ENCODE data around the gene DACH1. TPM values are rescaled to one million over a fixed set of nuclear protein-coding genes. Genes with fewer than 3 reads are reported as not detected.

The DACH1 gene
- total RNA-seq, 1 donor from 2014 or later, result 8.1 TPM

DNA sequence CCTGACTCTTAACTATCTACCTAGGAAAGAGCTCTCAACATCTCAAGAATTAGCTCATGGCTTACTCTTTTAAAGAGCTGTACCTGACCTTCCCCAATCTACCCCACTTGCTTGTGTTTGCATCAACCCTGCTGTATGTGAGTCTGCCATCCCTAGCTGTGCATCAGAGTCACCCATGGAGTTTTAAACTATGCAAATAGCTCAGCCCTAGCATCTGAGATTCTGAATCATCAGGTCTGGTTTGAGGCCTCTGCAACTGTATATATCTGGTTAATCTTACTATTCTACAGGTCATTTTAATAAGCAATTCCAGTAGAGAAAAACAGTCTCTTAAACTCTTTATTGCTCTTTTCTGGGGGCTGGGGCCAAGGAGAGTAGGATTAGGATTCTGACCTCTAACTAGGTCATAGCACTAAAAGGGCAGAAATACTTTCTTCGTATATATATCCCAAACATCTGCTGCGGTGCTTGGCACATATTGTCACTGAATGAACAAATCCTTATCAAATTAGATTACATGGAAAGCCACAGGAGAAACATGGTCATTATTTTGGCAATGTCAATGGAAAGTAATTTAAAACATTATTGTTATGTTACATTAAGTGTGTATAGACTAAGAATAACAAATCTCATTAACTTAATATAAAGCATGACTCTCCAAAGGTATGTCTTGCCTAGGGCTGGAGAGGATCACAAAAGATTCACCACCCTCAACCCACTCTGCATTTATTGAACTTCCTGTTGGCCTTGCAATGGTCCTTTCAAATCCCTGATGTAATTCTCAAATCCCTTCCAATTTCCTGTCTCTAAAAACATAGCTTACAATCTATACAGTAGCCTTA, 232.2 kb downstream of the DACH1 start:
- Histone ChIP-seq H3K9me3 (no peaks in the 10 kb centered on the region), H3K36me3 (no peaks in the 10 kb centered on the region), H3K27me3 (ENCODE audit: low read depth) (no peaks in the 10 kb centered on the region), H3K4me1 (peaks cover 5% of the 10 kb centered on the region), H3K27ac (no peak overlapping the region), H3K4me3 (no peak overlapping the region)
- ATAC-seq, result no peak
- DNase-seq, result no peak
- intact Hi-C loops (cut with DNase I), result no loop called here
- TF ChIP-seq, protein P1, sequence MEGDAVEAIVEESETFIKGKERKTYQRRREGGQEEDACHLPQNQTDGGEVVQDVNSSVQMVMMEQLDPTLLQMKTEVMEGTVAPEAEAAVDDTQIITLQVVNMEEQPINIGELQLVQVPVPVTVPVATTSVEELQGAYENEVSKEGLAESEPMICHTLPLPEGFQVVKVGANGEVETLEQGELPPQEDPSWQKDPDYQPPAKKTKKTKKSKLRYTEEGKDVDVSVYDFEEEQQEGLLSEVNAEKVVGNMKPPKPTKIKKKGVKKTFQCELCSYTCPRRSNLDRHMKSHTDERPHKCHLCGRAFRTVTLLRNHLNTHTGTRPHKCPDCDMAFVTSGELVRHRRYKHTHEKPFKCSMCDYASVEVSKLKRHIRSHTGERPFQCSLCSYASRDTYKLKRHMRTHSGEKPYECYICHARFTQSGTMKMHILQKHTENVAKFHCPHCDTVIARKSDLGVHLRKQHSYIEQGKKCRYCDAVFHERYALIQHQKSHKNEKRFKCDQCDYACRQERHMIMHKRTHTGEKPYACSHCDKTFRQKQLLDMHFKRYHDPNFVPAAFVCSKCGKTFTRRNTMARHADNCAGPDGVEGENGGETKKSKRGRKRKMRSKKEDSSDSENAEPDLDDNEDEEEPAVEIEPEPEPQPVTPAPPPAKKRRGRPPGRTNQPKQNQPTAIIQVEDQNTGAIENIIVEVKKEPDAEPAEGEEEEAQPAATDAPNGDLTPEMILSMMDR (IDR thresholded peaks at IDR 0.05), result no peak

DNA sequence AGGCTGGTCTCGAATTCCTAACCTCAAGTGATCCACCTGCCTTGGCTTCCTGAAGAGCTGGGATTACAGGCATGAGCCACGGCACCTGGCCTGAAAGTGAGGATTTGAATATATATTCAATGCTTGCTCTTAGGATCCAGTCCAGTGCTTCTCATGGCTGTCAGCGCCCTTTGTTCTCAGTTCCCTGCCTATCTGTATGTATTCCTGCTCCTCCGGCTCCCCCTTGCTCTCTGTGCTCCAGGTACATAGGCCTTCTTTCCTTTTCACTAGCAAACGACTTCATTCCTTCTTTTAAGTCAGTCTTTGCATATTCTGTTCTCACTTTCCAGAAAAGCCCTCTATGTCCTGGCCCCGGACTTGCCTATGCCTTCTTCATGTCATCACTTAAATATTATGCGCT, 232.8 kb downstream of the DACH1 start:
- H3K27me3 ChIP-seq (ENCODE audit: low read depth), result no peaks in the 10 kb centered on the region
- H3K36me3 ChIP-seq, result no peaks in the 10 kb centered on the region
- no peak overlapping the region for H3K4me3 ChIP-seq
- TF ChIP-seq, protein P1 (IDR thresholded peaks at IDR 0.05), result no peak
- intact Hi-C loops (cut with DNase I), result no loop called here
- DNase-seq (no peak), ATAC-seq (no peak)
- no peak overlapping the region for H3K27ac ChIP-seq
- H3K9me3 ChIP-seq, result no peaks in the 10 kb centered on the region
- peaks cover 5% of the 10 kb centered on the region for H3K4me1 ChIP-seq

DNA sequence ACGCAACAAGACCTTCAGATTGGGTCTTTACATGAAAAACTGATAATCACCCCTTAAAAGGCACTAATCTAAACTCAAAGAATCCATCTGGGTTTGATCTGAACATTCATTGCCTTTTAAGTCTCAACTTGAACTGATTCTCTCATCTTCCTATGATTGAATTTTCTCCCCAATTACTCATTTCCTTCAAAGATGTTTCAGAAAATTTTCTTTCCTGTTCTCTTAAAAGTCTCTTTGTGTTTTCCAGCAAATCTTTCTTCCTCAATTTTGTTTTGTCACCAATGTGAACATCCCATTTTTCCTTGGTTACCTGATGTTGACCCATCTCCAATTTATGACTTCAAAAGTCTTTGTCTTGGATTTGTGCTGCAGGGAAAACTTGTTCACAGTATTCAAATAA, 234.3 kb downstream of the DACH1 start:
- Histone ChIP-seq H3K27ac (no peak overlapping the region), H3K36me3 (no peaks in the 10 kb centered on the region), H3K27me3 (ENCODE audit: low read depth) (no peaks in the 10 kb centered on the region), H3K4me3 (no peak overlapping the region), H3K9me3 (no peaks in the 10 kb centered on the region), H3K4me1 (peaks cover 5% of the 10 kb centered on the region)
- no peak for DNase-seq
- ATAC-seq, result no peak
- intact Hi-C loops (cut with DNase I), result no loop called here
- TF ChIP-seq, protein P1 (IDR thresholded peaks at IDR 0.05), result no peak

DNA sequence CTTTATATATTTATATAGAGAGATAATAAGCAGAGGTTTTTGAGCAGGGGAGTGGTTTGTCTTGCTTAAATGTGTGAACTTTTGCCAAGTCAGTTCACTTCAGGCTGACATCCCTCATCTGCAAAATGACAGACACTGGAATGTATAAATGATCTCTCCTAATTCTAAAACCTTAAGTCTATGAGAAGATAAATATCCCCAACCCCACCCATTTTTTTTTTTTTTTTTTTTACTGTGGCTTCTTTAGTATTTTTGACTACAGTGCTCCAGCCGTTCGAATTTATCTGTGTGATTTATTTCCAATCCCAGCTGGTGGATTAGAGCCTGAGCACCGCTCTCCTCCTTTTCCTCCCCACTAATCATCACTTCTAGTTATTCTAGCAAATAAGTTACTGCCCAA, 234.8 kb downstream of the DACH1 start:
- TF ChIP-seq, protein P1 (IDR thresholded peaks at IDR 0.05), result no peak
- H3K9me3 ChIP-seq, result no peaks in the 10 kb centered on the region
- H3K27ac ChIP-seq, result no peak overlapping the region
- H3K4me1 ChIP-seq, result peaks cover 5% of the 10 kb centered on the region
- no peak overlapping the region for H3K4me3 ChIP-seq
- no peak for DNase-seq
- no peaks in the 10 kb centered on the region for H3K27me3 ChIP-seq (ENCODE audit: low read depth)
- no peaks in the 10 kb centered on the region for H3K36me3 ChIP-seq
- ATAC-seq, result no peak
- intact Hi-C loops (cut with DNase I), result no loop called here

DNA sequence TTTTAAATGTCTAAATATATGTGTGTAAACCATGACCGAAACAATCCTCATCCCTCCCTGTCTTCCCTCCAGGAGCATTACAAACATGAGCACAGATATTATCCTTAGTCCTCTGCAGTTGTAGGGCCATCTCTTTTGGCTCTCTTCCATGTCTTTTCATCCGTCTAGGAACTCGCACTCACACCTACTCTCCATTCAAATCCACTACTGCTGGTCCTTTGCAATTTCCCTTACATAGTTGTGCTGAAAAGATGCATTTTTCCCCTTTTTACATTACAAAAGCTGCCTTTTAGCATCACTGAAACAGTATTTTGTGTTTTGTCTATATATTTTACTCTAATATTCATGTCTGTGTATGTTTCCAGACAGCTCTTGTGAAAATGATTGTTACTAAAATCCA, 237.8 kb downstream of the DACH1 start:
- intact Hi-C loops (cut with DNase I), result no loop called here
- TF ChIP-seq, protein P1 (IDR thresholded peaks at IDR 0.05), result no peak
- Histone ChIP-seq H3K9me3 (no peaks in the 10 kb centered on the region), H3K27me3 (ENCODE audit: low read depth) (no peaks in the 10 kb centered on the region), H3K4me3 (no peak overlapping the region), H3K4me1 (peaks cover 5% of the 10 kb centered on the region), H3K27ac (no peak overlapping the region), H3K36me3 (no peaks in the 10 kb centered on the region)
- ATAC-seq (no peak), DNase-seq (no peak)
